Hepatic stellate cell (primary cell): ENCODE results near the gene GDAP1L1.
"Not testable (repeated sequence)": the region's sequence is repeated elsewhere in the genome, so short reads cannot be mapped to it uniquely, and the experiment has no call there.

Source experiments
- DNase-seq: peaks from one replicate; pipeline ENCODE4 v3.0.0; 2011; ENCODE audit warnings: low spot score

GDAP1L1 gene

GRCh38 chr20:44219791-44220190 is 27.3 kb upstream of the GDAP1L1 start:
- DNase-seq: no peak

GRCh38 chr20:44221368-44221954 is 25.6 kb upstream of the GDAP1L1 start:
- no peak for DNase-seq

- DNase-seq: no peak
These were observed 25.1 kb upstream of the GDAP1L1 start for GRCh38 chr20:44222027-44222426.

DNA sequence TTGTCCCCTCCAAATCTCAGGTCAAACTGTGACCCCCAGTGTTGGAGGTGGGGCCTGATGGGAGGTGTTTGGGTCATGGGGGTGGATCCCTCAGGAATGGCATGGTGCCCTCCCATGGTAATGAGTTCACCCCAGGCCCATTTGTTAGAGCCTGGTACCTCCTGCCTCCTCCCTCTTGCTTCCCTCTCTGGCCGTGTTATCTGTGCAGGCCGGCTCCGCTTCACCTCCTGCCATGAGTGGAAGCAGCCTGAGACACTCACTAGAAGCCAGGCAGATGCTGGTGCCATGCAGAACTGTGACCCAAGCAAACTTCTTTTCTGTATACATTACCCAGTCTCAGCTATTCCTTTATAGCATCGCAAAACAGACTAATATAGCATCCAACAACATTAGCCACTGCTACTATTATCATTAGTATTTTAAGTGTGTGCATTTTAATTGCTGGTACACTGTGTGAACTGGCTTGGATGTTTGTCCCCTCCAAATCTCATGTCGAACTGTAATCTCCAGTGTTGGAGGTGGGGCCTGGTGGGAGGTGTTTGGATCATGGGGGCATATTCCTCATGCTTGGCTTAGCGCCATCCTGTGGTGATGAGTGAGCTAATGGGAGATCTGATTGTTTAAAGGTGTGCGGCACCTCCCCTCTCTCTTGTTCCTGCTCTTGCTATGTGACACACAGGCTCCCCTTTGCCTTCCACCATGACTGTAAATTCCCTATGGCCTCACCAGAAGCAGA is 24.3 kb upstream of the GDAP1L1 start:
- DNase-seq: no peak

DNA sequence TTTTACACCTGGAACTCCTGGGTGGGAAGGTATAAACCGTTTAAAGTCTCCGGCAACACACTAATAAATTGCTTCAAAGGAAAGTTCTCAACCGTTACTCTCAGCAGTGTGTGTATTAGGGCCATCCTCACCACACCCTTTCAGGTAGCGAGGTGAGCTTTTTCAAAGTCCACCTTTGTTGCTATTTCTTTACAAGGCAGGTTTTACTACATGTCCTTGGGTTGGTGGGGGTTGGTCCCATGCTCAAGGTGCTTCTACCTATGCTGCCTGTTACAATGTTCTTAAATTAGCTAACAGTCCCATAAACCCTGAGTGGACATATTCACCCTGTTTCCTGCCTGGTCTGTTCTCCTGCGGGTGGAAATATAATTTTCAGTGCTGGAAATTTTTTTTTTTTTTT is 23.4 kb upstream of the GDAP1L1 start:
- DNase-seq: no peak

- no peak for DNase-seq
These were observed 22.5 kb upstream of the GDAP1L1 start for GRCh38 chr20:44224637-44225036.

DNA sequence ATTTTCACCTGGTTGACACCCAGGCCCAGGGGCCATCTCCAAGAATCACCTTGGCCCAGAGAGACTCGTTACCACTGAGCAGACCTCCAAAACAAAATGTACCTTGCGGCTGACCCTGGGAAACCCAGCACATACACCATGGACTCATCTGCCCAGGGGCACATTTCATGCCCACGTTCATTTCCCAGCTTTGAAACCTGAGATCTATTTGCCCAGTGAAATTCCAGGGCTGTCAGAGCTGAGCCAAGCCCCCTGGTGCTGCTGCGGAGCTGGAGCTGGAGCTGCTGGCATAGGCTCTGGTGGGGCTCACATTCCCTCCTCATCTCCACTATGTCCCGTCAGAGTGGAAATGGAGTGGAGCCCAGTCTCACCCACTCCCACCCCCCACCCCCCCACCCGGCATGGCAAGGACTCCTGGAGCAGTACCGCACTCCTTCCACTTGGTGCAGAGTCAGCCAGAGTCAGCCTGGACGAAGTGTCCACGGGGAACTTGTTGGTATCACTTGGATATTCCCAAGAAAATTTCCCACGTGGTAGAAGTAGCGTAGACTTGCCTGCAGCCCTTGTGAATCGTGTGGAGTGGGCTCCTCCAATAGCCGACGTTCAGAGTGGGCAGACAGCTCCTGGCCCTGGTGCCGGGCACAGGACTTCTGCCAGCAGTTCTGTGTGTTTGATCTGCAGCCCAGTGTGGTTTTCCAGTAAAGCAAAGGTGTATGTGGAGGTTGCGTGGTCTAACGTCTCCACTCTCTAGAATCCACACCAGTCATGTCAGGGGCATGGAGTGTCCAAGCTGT is 18.4 kb upstream of the GDAP1L1 start:
- no peak for DNase-seq

GRCh38 chr20:44231193-44231592 is 15.9 kb upstream of the GDAP1L1 start:
- no peak for DNase-seq

DNA sequence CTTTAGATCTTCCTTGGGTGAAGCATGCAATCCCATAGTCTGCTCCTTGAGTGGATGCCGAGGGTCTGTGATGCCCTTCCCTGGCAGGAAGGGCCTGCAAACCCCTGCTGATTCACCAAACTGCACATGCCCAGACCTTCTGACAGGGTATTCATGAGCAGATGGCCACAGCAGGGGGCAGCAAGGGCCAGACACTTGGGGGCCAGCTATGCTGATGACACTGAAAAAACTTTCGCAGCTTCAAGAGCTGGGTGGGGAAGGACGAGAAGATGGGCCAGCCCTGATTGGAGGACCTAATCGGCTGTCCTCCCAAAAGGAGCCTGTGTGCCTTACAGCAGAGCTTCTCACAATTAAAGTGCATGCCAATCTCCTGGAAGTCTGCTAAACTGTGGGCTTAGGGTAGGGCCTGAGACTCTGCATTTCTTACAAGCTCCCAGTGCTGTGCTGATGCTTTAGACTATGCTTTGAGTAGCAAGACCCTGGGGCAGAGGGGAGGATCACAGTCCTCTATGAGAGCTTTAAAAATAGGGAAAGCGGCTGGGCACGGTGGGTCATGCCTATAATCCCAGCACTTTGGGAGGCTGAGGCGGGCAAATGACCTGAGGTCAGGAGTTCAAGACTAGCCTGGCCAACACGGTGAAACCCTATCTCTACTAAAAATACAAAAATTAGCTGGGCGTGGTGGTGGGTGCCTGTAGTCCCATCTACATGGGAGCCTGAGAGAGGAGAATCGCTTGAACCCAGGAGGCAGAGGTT is 15.2 kb upstream of the GDAP1L1 start:
- DNase-seq: no peak

DNA sequence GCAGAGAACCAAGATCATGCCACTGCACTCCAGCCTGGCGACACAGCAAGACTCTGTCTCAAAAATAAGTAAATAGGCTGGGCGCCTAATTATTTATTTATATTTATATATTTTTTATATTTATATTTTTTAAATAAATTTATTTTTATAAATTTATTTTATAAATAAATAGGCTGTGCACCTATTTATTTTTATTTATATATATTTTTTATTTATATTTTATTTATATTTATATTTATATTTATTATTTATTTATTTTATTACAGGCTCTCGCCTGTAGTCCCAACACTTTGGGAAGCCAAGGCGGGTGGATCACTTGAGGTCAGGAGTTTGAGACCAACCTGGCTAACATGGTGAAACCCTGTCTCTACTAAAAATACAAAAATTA is 14.6 kb upstream of the GDAP1L1 start:
- not testable (repeated sequence) for DNase-seq

DNA sequence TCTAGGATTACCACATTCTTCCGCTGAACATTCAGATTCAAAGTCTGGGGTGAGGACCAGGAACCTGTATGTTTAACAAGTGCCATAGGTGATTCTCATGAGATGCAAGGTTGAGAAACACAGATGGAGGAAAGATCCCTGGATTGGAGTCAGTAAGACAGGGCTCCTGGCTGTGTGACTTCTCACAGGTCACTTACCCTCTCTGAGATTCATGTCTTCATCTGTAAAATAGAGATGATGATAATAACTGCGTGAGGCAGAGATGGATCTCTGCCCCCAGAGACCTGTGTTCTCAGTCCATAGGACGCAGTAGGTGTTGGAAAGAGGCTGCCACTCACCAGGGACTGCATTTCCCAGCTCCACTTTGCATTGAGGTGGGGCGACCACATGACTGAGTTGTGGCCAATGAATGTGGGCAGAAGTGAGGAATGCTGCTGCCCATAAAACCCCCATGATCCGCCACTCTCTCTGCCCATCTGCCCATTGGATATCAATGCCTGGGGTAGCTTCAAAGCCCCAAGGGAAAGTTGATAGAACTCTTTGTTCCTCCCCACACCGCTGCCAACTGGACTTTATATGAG is 13.6 kb upstream of the GDAP1L1 start:
- DNase-seq: no peak

- DNase-seq: no peak
These were observed 12.4 kb upstream of the GDAP1L1 start for GRCh38 chr20:44234566-44235317.

- DNase-seq: no peak
These were observed 11.4 kb upstream of the GDAP1L1 start for GRCh38 chr20:44235702-44236101.

- not testable (repeated sequence) for DNase-seq
These were observed 10.3 kb upstream of the GDAP1L1 start for GRCh38 chr20:44236840-44237239.

- no peak for DNase-seq
These were observed 5.3 kb upstream of the GDAP1L1 start for GRCh38 chr20:44241796-44242195.

- DNase-seq: no peak
These were observed 1.1 kb upstream of the GDAP1L1 start for GRCh38 chr20:44245977-44246376.

- DNase-seq: no peak
These were observed 690 bp downstream of the GDAP1L1 start for GRCh38 chr20:44247586-44248409.

GRCh38 chr20:44248410-44248759 is 1.3 kb downstream of the GDAP1L1 start:
- DNase-seq: no peak

- no peak for DNase-seq
These were observed 4.2 kb downstream of the GDAP1L1 start for GRCh38 chr20:44251284-44251683.

DNA sequence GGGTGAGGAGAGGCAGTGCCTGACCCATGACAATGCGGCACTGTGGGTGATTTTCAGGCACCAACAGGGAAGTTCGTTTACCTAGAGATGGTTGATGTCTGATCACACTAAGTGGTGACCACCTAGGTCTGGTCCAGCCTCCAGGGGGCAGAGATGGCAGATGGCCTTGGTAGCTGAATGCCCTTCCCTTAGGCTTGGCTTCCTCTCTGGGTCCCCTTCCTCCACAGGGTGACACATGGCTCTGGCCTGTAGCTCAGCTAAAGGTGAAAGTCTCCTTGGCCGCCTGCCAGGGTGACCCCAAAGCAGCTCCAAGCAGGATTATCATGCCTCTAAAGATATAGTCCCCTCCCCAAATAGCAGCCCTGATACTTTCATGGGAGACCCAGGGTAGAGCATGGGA is 6.4 kb downstream of the GDAP1L1 start:
- DNase-seq: no peak

DNA sequence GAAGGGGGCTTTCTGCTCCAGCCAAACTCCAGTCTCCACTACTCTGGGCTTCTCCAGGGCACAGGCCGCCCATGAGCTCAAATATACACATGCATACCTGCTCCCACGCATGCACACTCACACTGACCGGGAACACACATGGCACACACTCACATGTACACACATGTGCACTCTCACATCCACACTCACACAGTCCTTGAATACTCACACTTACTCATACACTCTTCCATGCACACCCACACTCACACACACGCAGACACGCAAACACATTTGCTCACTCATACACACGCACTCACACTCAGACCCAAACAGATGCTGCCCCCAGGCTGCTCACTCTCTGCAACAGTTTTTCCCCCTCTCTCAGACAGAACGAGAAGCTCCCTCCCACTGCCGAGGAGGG is 7.0 kb downstream of the GDAP1L1 start:
- DNase-seq: no peak
